ENCODE measurements around the gene TSPOAP1. TPM values are rescaled to one million over a fixed set of nuclear protein-coding genes. Genes with fewer than 3 reads are reported as not detected.

Gene TSPOAP1
- total RNA-seq, 3 donors from 2014 or later = 2.6 to 42.1 (median 26.9) TPM

DNA sequence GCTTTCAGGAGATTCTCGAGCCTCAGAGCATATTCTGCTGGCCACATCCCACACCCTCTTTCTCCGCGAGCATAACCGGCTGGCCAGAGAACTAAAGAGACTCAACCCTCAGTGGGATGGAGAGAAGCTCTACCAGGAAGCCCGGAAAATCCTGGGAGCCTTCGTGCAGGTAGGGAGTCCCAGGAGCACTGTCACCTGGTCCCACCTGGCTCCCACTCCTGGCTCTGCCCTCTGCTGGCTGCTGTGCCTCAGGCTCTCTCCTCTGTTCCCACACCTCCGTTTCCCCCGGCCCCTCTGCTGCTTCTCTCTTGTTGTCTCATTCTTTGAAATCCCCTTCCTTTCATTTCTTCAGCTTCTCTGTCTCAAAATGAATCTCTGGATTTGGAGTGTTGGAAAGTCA, 73.8 kb downstream of the TSPOAP1 start:
- TF ChIP-seq, protein P1, sequence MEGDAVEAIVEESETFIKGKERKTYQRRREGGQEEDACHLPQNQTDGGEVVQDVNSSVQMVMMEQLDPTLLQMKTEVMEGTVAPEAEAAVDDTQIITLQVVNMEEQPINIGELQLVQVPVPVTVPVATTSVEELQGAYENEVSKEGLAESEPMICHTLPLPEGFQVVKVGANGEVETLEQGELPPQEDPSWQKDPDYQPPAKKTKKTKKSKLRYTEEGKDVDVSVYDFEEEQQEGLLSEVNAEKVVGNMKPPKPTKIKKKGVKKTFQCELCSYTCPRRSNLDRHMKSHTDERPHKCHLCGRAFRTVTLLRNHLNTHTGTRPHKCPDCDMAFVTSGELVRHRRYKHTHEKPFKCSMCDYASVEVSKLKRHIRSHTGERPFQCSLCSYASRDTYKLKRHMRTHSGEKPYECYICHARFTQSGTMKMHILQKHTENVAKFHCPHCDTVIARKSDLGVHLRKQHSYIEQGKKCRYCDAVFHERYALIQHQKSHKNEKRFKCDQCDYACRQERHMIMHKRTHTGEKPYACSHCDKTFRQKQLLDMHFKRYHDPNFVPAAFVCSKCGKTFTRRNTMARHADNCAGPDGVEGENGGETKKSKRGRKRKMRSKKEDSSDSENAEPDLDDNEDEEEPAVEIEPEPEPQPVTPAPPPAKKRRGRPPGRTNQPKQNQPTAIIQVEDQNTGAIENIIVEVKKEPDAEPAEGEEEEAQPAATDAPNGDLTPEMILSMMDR (IDR thresholded peaks at IDR 0.05) = no peak
- no peak for TF ChIP-seq POLR2AphosphoS5 (IDR thresholded peaks at IDR 0.05)
- no peak for TF ChIP-seq POLR2A (IDR thresholded peaks at IDR 0.05)
- H3K27ac ChIP-seq = no peak overlapping the region
- H3K4me1 ChIP-seq = no peaks in the 10 kb centered on the region
- no peaks in the 10 kb centered on the region for H3K9me3 ChIP-seq
- no peak overlapping the region for H3K4me3 ChIP-seq
- DNase-seq (ENCODE audit: low spot score in 2 of 2) = no peak
- H3K36me3 ChIP-seq = no peaks in the 10 kb centered on the region
- intact Hi-C loops (cut with DNase I; ENCODE audit: low total_unique reads) = no loop called here
- peaks cover 0 to 17% of the 10 kb centered on the region in 2 donors for H3K27me3 ChIP-seq

DNA sequence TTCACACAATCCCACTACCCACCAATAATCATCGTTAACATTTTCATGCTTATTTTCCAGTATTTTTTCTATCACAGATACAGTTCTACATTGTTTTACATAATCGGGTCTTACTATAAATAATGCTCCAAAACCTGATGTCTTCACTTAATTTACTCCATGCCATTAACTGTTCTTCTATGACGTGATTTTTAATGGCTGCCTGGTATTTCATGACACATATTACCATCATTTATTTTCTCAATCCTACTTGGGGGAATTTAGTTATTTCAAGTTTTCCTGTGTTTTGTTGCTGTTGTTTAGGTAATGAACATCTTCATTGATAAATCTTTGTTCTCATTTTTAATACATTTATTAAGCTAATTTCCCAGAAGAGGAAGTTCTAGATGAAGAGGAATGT, 75.5 kb downstream of the TSPOAP1 start:
- no peak for DNase-seq (ENCODE audit: low spot score in 2 of 2)
- H3K9me3 ChIP-seq = no peaks in the 10 kb centered on the region
- no peaks in the 10 kb centered on the region for H3K4me1 ChIP-seq
- H3K4me3 ChIP-seq = no peak overlapping the region
- TF ChIP-seq POLR2A (IDR thresholded peaks at IDR 0.05) (no peak), POLR2AphosphoS5 (IDR thresholded peaks at IDR 0.05) (no peak)
- TF ChIP-seq, protein P1 (IDR thresholded peaks at IDR 0.05) = no peak
- peaks cover 0 to 21% of the 10 kb centered on the region in 2 donors for H3K27me3 ChIP-seq
- no peaks in the 10 kb centered on the region for H3K36me3 ChIP-seq
- no peak overlapping the region for H3K27ac ChIP-seq
- intact Hi-C loops (cut with DNase I; ENCODE audit: low total_unique reads) = no loop called here

- no peak for DNase-seq (ENCODE audit: low spot score in 2 of 2)
- peaks cover 0 to 21% of the 10 kb centered on the region in 2 donors for H3K27me3 ChIP-seq
- H3K36me3 ChIP-seq = no peaks in the 10 kb centered on the region
- no peaks in the 10 kb centered on the region for H3K4me1 ChIP-seq
- H3K27ac ChIP-seq = no peak overlapping the region
- H3K4me3 ChIP-seq = no peak overlapping the region
- H3K9me3 ChIP-seq = no peaks in the 10 kb centered on the region
- intact Hi-C loops (cut with DNase I; ENCODE audit: low total_unique reads) = no loop called here
- TF ChIP-seq, protein P1 (IDR thresholded peaks at IDR 0.05) = no peak
- TF ChIP-seq POLR2AphosphoS5 (IDR thresholded peaks at IDR 0.05) = no peak
- TF ChIP-seq POLR2A (IDR thresholded peaks at IDR 0.05) = no peak
Measured at GRCh38 chr17:58252141-58252540, 76.5 kb downstream of the TSPOAP1 start.

Other genes starting within 250 kb of the TSPOAP1 start
- gene DYNLL2, start 245.4 kb downstream of the TSPOAP1 start, total RNA-seq = 10 to 100 TPM; 18.4 to 20.3 (median 19.7) TPM
- gene OR4D1, start 180.4 kb downstream of the TSPOAP1 start, total RNA-seq = not detected
- gene OR4D2, start 161.8 kb downstream of the TSPOAP1 start, total RNA-seq = not detected
- not detected for gene EPX, start 136.1 kb downstream of the TSPOAP1 start, total RNA-seq
- gene MKS1, start 109.5 kb downstream of the TSPOAP1 start, total RNA-seq = 10 to 100 TPM in 2 of 3 donors, 1 to 10 TPM in 1; 8.0 to 21.1 (median 15.1) TPM
- gene LPO, start 90.2 kb downstream of the TSPOAP1 start, total RNA-seq = under 1 TPM in 1 of 3 donors, not detected in 2; 0.29 TPM
- gene MPO, start 47.9 kb downstream of the TSPOAP1 start, total RNA-seq = under 1 TPM in 1 of 3 donors, not detected in 2; 0.16 TPM
- gene SUPT4H1, start 23.4 kb upstream of the TSPOAP1 start, total RNA-seq = 10 to 100 TPM; 46.4 to 61.6 (median 48.2) TPM
- gene RNF43, start 88.7 kb upstream of the TSPOAP1 start, total RNA-seq = 10 to 100 TPM in 1 of 3 donors, 1 to 10 TPM in 1, not detected in 1; 8.5 to 19.0 TPM
- under 1 TPM; under 0.01 to 0.33 (median 0.32) TPM for gene HSF5, start 159.6 kb upstream of the TSPOAP1 start, total RNA-seq
- 10 to 100 TPM; 35.7 to 53.6 (median 42.7) TPM for gene MTMR4, start 185.8 kb upstream of the TSPOAP1 start, total RNA-seq